ENCODE measurements around the gene CAMK1G. TPM values are rescaled to one million over a fixed set of nuclear protein-coding genes. Genes with fewer than 3 reads are reported as not detected.

CAMK1G gene
- total RNA-seq, 1 experiment from 2014 or later, result not detected

GRCh38 chr1:209657918-209658317, 74.4 kb downstream of the CAMK1G start:
- Histone ChIP-seq H3K79me2 (ENCODE audit: insufficient read depth, low read length) (no peaks in the 10 kb centered on the region), H2AFZ (ENCODE audit: low read depth, low read length, poor library complexity, severe bottlenecking) (no peak overlapping the region), H3K4me2 (ENCODE audit: low read length) (peak overlapping the region; percentile 88; the same call in 1 of the 2 replicates), H3K27me3 (ENCODE audit: insufficient read depth, low read length) (no peaks in the 10 kb centered on the region), H3K4me1 (ENCODE audit: control insufficient read depth in 1 of 2, insufficient read depth in 2 of 2, low read length in 2 of 2) (peaks cover 28 to 59% of the 10 kb centered on the region in 2 experiments), H3K36me3 (ENCODE audit: control insufficient read depth in 1 of 2, insufficient read depth in 2 of 2, low read length in 2 of 2) (no peaks in the 10 kb centered on the region), H4K20me1 (ENCODE audit: insufficient read depth) (no peaks in the 10 kb centered on the region), H3K9me2 (ENCODE audit: insufficient read depth) (no peaks in the 10 kb centered on the region), H3K27ac (ENCODE audit: low read depth, low read length) (no peak overlapping the region), H3K9ac (ENCODE audit: low read length) (peak overlapping the region; percentile 37; the same call in 1 of the 2 replicates), H3K9me3 (ENCODE audit: control insufficient read depth in 1 of 2, insufficient read depth in 1 of 2, low read depth in 1 of 2, low read length in 2 of 2) (no peaks in the 10 kb centered on the region), H3K4me3 (replicated peaks in 1 of 2; ENCODE audit: low read depth in 1 of 2, low read length in 2 of 2) (no peak overlapping the region)
- no peak for ATAC-seq
- no peak for DNase-seq (ENCODE audit: low read depth, low spot score)
- intact Hi-C loops (cut with micrococcal nuclease), result no loop called here
- RAD21 ChIA-PET (ENCODE audit: low non-redundant PET in 1 of 2, low total read pairs in 2 of 2, uncharacterized antibody in 2 of 2, unreplicated experiment in 2 of 2), result no interaction called here
- no TSS peak for BruUV-seq (replicated peaks)
- POLR2A ChIA-PET, result no interaction called here
- TF ChIP-seq CEBPB (IDR thresholded peaks at IDR 0.05; ENCODE audit: low read depth), result no peak
- TF ChIP-seq, protein P1, sequence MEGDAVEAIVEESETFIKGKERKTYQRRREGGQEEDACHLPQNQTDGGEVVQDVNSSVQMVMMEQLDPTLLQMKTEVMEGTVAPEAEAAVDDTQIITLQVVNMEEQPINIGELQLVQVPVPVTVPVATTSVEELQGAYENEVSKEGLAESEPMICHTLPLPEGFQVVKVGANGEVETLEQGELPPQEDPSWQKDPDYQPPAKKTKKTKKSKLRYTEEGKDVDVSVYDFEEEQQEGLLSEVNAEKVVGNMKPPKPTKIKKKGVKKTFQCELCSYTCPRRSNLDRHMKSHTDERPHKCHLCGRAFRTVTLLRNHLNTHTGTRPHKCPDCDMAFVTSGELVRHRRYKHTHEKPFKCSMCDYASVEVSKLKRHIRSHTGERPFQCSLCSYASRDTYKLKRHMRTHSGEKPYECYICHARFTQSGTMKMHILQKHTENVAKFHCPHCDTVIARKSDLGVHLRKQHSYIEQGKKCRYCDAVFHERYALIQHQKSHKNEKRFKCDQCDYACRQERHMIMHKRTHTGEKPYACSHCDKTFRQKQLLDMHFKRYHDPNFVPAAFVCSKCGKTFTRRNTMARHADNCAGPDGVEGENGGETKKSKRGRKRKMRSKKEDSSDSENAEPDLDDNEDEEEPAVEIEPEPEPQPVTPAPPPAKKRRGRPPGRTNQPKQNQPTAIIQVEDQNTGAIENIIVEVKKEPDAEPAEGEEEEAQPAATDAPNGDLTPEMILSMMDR (IDR thresholded peaks at IDR 0.05 in 2 of 3, conservative IDR thresholded peaks at IDR 0.05 in 1 of 3; ENCODE audit: borderline replicate concordance in 1 of 3, insufficient read depth in 1 of 3, low read depth in 2 of 3, low read length in 2 of 3), result no peak
- CTCF ChIA-PET, result no interaction called here

GRCh38 chr1:209659909-209660308, 76.4 kb downstream of the CAMK1G start:
- no peak for DNase-seq (ENCODE audit: low read depth, low spot score)
- H3K4me2 ChIP-seq (ENCODE audit: low read length), result no peak overlapping the region
- no peak for ATAC-seq
- no peak overlapping the region for H3K9ac ChIP-seq (ENCODE audit: low read length)
- CTCF ChIA-PET, result no interaction called here
- H3K9me2 ChIP-seq (ENCODE audit: insufficient read depth), result no peaks in the 10 kb centered on the region
- TF ChIP-seq EZH2 (IDR thresholded peaks at IDR 0.05), result no peak
- TF ChIP-seq, protein P2, sequence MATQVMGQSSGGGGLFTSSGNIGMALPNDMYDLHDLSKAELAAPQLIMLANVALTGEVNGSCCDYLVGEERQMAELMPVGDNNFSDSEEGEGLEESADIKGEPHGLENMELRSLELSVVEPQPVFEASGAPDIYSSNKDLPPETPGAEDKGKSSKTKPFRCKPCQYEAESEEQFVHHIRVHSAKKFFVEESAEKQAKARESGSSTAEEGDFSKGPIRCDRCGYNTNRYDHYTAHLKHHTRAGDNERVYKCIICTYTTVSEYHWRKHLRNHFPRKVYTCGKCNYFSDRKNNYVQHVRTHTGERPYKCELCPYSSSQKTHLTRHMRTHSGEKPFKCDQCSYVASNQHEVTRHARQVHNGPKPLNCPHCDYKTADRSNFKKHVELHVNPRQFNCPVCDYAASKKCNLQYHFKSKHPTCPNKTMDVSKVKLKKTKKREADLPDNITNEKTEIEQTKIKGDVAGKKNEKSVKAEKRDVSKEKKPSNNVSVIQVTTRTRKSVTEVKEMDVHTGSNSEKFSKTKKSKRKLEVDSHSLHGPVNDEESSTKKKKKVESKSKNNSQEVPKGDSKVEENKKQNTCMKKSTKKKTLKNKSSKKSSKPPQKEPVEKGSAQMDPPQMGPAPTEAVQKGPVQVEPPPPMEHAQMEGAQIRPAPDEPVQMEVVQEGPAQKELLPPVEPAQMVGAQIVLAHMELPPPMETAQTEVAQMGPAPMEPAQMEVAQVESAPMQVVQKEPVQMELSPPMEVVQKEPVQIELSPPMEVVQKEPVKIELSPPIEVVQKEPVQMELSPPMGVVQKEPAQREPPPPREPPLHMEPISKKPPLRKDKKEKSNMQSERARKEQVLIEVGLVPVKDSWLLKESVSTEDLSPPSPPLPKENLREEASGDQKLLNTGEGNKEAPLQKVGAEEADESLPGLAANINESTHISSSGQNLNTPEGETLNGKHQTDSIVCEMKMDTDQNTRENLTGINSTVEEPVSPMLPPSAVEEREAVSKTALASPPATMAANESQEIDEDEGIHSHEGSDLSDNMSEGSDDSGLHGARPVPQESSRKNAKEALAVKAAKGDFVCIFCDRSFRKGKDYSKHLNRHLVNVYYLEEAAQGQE (IDR thresholded peaks at IDR 0.05; ENCODE audit: low read depth), result no peak
- TF ChIP-seq SP1 (IDR thresholded peaks at IDR 0.05; ENCODE audit: low read depth), result no peak
- TF ChIP-seq JUND (IDR thresholded peaks at IDR 0.05), result no peak
- TF ChIP-seq YY1 (IDR thresholded peaks at IDR 0.05; ENCODE audit: extremely low read depth, insufficient replicate concordance, low read depth, low read length), result no peak
- TF ChIP-seq TCF7L2 (IDR thresholded peaks at IDR 0.05; ENCODE audit: borderline replicate concordance, extremely low read depth, insufficient read depth, insufficient read length), result no peak
- no peak for TF ChIP-seq POLR2AphosphoS5 (IDR thresholded peaks at IDR 0.05; ENCODE audit: low read depth, low read length)
- TF ChIP-seq SIN3A (IDR thresholded peaks at IDR 0.05; ENCODE audit: low read depth), result no peak
- TF ChIP-seq CEBPB (IDR thresholded peaks at IDR 0.05; ENCODE audit: low read depth), result no peak
- TF ChIP-seq RAD21 (IDR thresholded peaks at IDR 0.05; ENCODE audit: low read depth), result no peak
- TF ChIP-seq EZH2phosphoT487 (IDR thresholded peaks at IDR 0.05; ENCODE audit: borderline replicate concordance), result no peak
- TF ChIP-seq CBX3 (IDR thresholded peaks at IDR 0.05; ENCODE audit: low read depth), result no peak
- no peaks in the 10 kb centered on the region for H3K36me3 ChIP-seq (ENCODE audit: control insufficient read depth in 1 of 2, insufficient read depth in 2 of 2, low read length in 2 of 2)
- BruUV-seq (replicated peaks), result no TSS peak
- no peak overlapping the region for H3K27ac ChIP-seq (ENCODE audit: low read depth, low read length)
- POLR2A ChIA-PET, result no interaction called here
- no peaks in the 10 kb centered on the region for H4K20me1 ChIP-seq (ENCODE audit: insufficient read depth)
- H3K79me2 ChIP-seq (ENCODE audit: insufficient read depth, low read length), result no peaks in the 10 kb centered on the region
- H3K4me1 ChIP-seq (ENCODE audit: control insufficient read depth in 1 of 2, insufficient read depth in 2 of 2, low read length in 2 of 2), result peaks cover 15 to 39% of the 10 kb centered on the region in 2 experiments
- RAD21 ChIA-PET (ENCODE audit: low non-redundant PET in 1 of 2, low total read pairs in 2 of 2, uncharacterized antibody in 2 of 2, unreplicated experiment in 2 of 2), result no interaction called here
- H3K27me3 ChIP-seq (ENCODE audit: insufficient read depth, low read length), result no peaks in the 10 kb centered on the region
- H3K9me3 ChIP-seq (ENCODE audit: control insufficient read depth in 1 of 2, insufficient read depth in 1 of 2, low read depth in 1 of 2, low read length in 2 of 2), result no peaks in the 10 kb centered on the region
- intact Hi-C loops (cut with micrococcal nuclease), result no loop called here
- H2AFZ ChIP-seq (ENCODE audit: low read depth, low read length, poor library complexity, severe bottlenecking), result no peak overlapping the region
- H3K4me3 ChIP-seq (replicated peaks in 1 of 2; ENCODE audit: low read depth in 1 of 2, low read length in 2 of 2), result no peak overlapping the region
